GM19025 (cell line): ENCODE results near the gene FBXW2.
"Not testable (repeated sequence)": the region's sequence is repeated elsewhere in the genome, so short reads cannot be mapped to it uniquely, and the experiment has no call there.

Source experiments
- ATAC-seq: cut with Tn5 transposase; IDR thresholded peaks from one replicate; pipeline ENCODE4 v1.9.1; 2021; ENCODE audit warnings: mild to moderate bottlenecking, low read depth, moderate library complexity; ENCODE audit not compliant: unreplicated experiment

The FBXW2 gene

GRCh38 chr9:120792898-120793765, at the start of gene FBXW2:
TSS of gene FBXW2 (minus strand) at chr9:120793416. CDS start at chr9:120788258, 5,158 bp downstream.
- peak; percentile 92 for ATAC-seq

- no peak for ATAC-seq
Measured at GRCh38 chr9:120841930-120842684, 48.9 kb upstream of the FBXW2 start.

GRCh38 chr9:120839146-120839545, 45.9 kb upstream of the FBXW2 start:
- ATAC-seq: no peak

GRCh38 chr9:120837921-120838320, 44.7 kb upstream of the FBXW2 start:
- ATAC-seq: no peak

- ATAC-seq: no peak
Measured at GRCh38 chr9:120833325-120833724, 40.1 kb upstream of the FBXW2 start.

- no peak for ATAC-seq
Measured at GRCh38 chr9:120832807-120833206, 39.6 kb upstream of the FBXW2 start.

- no peak for ATAC-seq
Measured at GRCh38 chr9:120830865-120831264, 37.6 kb upstream of the FBXW2 start.

GRCh38 chr9:120830151-120830550, 36.9 kb upstream of the FBXW2 start:
- ATAC-seq: no peak

- ATAC-seq: no peak
Measured at GRCh38 chr9:120829650-120830049, 36.4 kb upstream of the FBXW2 start.

GRCh38 chr9:120820095-120820494, 26.9 kb upstream of the FBXW2 start:
- no peak for ATAC-seq

- ATAC-seq: no peak
Measured at GRCh38 chr9:120818595-120818994, 25.4 kb upstream of the FBXW2 start.

- ATAC-seq: no peak
Measured at GRCh38 chr9:120815075-120815474, 21.9 kb upstream of the FBXW2 start.

- ATAC-seq: no peak
Measured at GRCh38 chr9:120808931-120809330, 15.7 kb upstream of the FBXW2 start.

GRCh38 chr9:120807607-120808379, 14.6 kb upstream of the FBXW2 start:
- ATAC-seq: no peak

- not testable (repeated sequence) for ATAC-seq
Measured at GRCh38 chr9:120804784-120805363, 11.7 kb upstream of the FBXW2 start.

- no peak for ATAC-seq
Measured at GRCh38 chr9:120801441-120801840, 8.2 kb upstream of the FBXW2 start.

GRCh38 chr9:120791161-120791560, 2.1 kb downstream of the FBXW2 start:
- ATAC-seq: no peak

- ATAC-seq: no peak
Measured at GRCh38 chr9:120787933-120788332, 5.3 kb downstream of the FBXW2 start.

- no peak for ATAC-seq
Measured at GRCh38 chr9:120783602-120784047, 9.6 kb downstream of the FBXW2 start.

GRCh38 chr9:120781236-120781635, 12.0 kb downstream of the FBXW2 start:
- no peak for ATAC-seq
